Measurements from ENCODE around the gene CAD. TPM values are rescaled to one million over a fixed set of nuclear protein-coding genes. Genes with fewer than 3 reads are reported as not detected.

Gene CAD
- total and polyA plus RNA-seq, 4 donors: 6.3 to 23.2 (median 13.5) TPM

DNA sequence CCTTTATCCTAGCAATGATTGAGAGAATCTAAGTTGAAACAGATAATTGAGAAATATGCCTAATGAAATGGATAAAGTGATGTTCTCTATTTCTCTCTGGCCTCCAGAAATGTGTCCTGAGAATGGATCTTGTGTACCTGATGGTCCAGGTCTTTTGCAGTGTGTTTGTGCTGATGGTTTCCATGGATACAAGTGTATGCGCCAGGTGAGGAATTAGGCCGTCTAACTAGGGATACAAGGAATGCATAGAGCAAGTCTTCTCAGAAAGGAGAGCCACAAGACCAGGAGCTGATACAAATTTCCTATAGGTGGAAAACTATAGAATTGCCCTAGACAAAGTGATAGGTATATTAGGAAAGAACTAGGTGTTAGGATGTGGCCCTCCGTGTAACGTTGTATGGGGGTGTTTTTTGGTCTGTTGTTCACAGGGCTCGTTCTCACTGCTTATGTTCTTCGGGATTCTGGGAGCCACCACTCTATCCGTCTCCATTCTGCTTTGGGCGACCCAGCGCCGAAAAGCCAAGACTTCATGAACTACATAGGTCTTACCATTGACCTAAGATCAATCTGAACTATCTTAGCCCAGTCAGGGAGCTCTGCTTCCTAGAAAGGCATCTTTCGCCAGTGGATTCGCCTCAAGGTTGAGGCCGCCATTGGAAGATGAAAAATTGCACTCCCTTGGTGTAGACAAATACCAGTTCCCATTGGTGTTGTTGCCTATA, 592 bp upstream of the CAD start:
- H3K9ac ChIP-seq (ENCODE audit: low read depth in 1 of 2, low read length in 2 of 2): no peak overlapping the region
- no peaks in the 10 kb centered on the region for H3K27me3 ChIP-seq (ENCODE audit: control insufficient read depth in 4 of 4, insufficient read depth in 4 of 4, low read length in 3 of 4)
- H3K4me1 ChIP-seq (ENCODE audit: control insufficient read depth in 4 of 4, insufficient read depth in 4 of 4, low read length in 3 of 4): peaks cover 0 to 25% (median 11%) of the 10 kb centered on the region in 4 donors
- H3K36me3 ChIP-seq (ENCODE audit: control insufficient read depth in 4 of 4, insufficient read depth in 3 of 4, low read depth in 1 of 4, low read length in 3 of 4): peaks cover 2 to 15% (median 9%) of the 10 kb centered on the region in 4 donors
- 90% methylated on average over 13 of the region's 13 CpGs for WGBS
- no peak for DNase-seq (ENCODE audit: low spot score)
- H3K4me3 ChIP-seq (ENCODE audit: low read depth in 1 of 3, low read length in 3 of 3): peak overlapping the region in 2 of 3 donors; percentile 41 to 59
- H3K27ac ChIP-seq (ENCODE audit: low read depth in 1 of 2, low read length in 2 of 2): peak overlapping the region in 1 of 2 donors; percentile 71
- no peaks in the 10 kb centered on the region for H3K9me3 ChIP-seq (ENCODE audit: control insufficient read depth in 4 of 4, low read length in 3 of 4)
- TF ChIP-seq GABPA (IDR thresholded peaks at IDR 0.05 in 1 of 2, conservative IDR thresholded peaks at IDR 0.05 in 1 of 2) (no peak), RXRA (IDR thresholded peaks at IDR 0.05) (no peak), EGR1 (IDR thresholded peaks at IDR 0.05; ENCODE audit: low read depth in 2 of 2) (no peak), RAD21 (IDR thresholded peaks at IDR 0.05) (no peak), FOXA1 (IDR thresholded peaks at IDR 0.05) (no peak), JUND (IDR thresholded peaks at IDR 0.05) (no peak), SP1 (IDR thresholded peaks at IDR 0.05) (no peak), YY1 (IDR thresholded peaks at IDR 0.05) (no peak)
- TF ChIP-seq, protein P1, sequence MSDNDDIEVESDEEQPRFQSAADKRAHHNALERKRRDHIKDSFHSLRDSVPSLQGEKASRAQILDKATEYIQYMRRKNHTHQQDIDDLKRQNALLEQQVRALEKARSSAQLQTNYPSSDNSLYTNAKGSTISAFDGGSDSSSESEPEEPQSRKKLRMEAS (IDR thresholded peaks at IDR 0.05): no peak
- TF ChIP-seq, protein P2, sequence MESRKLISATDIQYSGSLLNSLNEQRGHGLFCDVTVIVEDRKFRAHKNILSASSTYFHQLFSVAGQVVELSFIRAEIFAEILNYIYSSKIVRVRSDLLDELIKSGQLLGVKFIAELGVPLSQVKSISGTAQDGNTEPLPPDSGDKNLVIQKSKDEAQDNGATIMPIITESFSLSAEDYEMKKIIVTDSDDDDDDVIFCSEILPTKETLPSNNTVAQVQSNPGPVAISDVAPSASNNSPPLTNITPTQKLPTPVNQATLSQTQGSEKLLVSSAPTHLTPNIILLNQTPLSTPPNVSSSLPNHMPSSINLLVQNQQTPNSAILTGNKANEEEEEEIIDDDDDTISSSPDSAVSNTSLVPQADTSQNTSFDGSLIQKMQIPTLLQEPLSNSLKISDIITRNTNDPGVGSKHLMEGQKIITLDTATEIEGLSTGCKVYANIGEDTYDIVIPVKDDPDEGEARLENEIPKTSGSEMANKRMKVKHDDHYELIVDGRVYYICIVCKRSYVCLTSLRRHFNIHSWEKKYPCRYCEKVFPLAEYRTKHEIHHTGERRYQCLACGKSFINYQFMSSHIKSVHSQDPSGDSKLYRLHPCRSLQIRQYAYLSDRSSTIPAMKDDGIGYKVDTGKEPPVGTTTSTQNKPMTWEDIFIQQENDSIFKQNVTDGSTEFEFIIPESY (IDR thresholded peaks at IDR 0.05): no peak
- TF ChIP-seq, protein P3, sequence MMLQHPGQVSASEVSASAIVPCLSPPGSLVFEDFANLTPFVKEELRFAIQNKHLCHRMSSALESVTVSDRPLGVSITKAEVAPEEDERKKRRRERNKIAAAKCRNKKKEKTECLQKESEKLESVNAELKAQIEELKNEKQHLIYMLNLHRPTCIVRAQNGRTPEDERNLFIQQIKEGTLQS (IDR thresholded peaks at IDR 0.05): no peak
- TF ChIP-seq, protein P4, sequence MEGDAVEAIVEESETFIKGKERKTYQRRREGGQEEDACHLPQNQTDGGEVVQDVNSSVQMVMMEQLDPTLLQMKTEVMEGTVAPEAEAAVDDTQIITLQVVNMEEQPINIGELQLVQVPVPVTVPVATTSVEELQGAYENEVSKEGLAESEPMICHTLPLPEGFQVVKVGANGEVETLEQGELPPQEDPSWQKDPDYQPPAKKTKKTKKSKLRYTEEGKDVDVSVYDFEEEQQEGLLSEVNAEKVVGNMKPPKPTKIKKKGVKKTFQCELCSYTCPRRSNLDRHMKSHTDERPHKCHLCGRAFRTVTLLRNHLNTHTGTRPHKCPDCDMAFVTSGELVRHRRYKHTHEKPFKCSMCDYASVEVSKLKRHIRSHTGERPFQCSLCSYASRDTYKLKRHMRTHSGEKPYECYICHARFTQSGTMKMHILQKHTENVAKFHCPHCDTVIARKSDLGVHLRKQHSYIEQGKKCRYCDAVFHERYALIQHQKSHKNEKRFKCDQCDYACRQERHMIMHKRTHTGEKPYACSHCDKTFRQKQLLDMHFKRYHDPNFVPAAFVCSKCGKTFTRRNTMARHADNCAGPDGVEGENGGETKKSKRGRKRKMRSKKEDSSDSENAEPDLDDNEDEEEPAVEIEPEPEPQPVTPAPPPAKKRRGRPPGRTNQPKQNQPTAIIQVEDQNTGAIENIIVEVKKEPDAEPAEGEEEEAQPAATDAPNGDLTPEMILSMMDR (IDR thresholded peaks at IDR 0.05; ENCODE audit: low read depth, low read length, missing input control): no peak

GRCh38 chr2:27218614-27219013, 1.4 kb downstream of the CAD start:
- no peak for DNase-seq (ENCODE audit: low spot score)
- H3K27ac ChIP-seq (ENCODE audit: low read depth in 1 of 2, low read length in 2 of 2): no peak overlapping the region
- H3K9me3 ChIP-seq (ENCODE audit: control insufficient read depth in 4 of 4, low read length in 3 of 4): no peaks in the 10 kb centered on the region
- no peak overlapping the region for H3K4me3 ChIP-seq (ENCODE audit: low read depth in 1 of 3, low read length in 3 of 3)
- no peak overlapping the region for H3K9ac ChIP-seq (ENCODE audit: low read depth in 1 of 2, low read length in 2 of 2)
- H3K27me3 ChIP-seq (ENCODE audit: control insufficient read depth in 4 of 4, insufficient read depth in 4 of 4, low read length in 3 of 4): no peaks in the 10 kb centered on the region
- H3K36me3 ChIP-seq (ENCODE audit: control insufficient read depth in 4 of 4, insufficient read depth in 3 of 4, low read depth in 1 of 4, low read length in 3 of 4): peaks cover 2 to 32% (median 21%) of the 10 kb centered on the region in 4 donors
- H3K4me1 ChIP-seq (ENCODE audit: control insufficient read depth in 4 of 4, insufficient read depth in 4 of 4, low read length in 3 of 4): peaks cover 0 to 16% (median 5%) of the 10 kb centered on the region in 4 donors
- WGBS: 92% methylated on average over 4 of the region's 4 CpGs
- TF ChIP-seq, protein P1 (IDR thresholded peaks at IDR 0.05): no peak
- TF ChIP-seq RXRA (IDR thresholded peaks at IDR 0.05) (no peak), HNF4G (IDR thresholded peaks at IDR 0.05) (no peak), RAD21 (IDR thresholded peaks at IDR 0.05) (no peak), FOXA2 (IDR thresholded peaks at IDR 0.05) (no peak), GABPA (IDR thresholded peaks at IDR 0.05 in 1 of 2, conservative IDR thresholded peaks at IDR 0.05 in 1 of 2) (no peak), SP1 (IDR thresholded peaks at IDR 0.05) (no peak), FOXA1 (IDR thresholded peaks at IDR 0.05) (no peak), EGR1 (IDR thresholded peaks at IDR 0.05; ENCODE audit: low read depth in 2 of 2) (no peak), YY1 (IDR thresholded peaks at IDR 0.05) (no peak), NR2F2 (IDR thresholded peaks at IDR 0.05) (no peak)
- TF ChIP-seq, protein P2 (IDR thresholded peaks at IDR 0.05): no peak
- TF ChIP-seq, protein P4 (IDR thresholded peaks at IDR 0.05; ENCODE audit: low read depth, low read length, missing input control): no peak
- TF ChIP-seq, protein P5, sequence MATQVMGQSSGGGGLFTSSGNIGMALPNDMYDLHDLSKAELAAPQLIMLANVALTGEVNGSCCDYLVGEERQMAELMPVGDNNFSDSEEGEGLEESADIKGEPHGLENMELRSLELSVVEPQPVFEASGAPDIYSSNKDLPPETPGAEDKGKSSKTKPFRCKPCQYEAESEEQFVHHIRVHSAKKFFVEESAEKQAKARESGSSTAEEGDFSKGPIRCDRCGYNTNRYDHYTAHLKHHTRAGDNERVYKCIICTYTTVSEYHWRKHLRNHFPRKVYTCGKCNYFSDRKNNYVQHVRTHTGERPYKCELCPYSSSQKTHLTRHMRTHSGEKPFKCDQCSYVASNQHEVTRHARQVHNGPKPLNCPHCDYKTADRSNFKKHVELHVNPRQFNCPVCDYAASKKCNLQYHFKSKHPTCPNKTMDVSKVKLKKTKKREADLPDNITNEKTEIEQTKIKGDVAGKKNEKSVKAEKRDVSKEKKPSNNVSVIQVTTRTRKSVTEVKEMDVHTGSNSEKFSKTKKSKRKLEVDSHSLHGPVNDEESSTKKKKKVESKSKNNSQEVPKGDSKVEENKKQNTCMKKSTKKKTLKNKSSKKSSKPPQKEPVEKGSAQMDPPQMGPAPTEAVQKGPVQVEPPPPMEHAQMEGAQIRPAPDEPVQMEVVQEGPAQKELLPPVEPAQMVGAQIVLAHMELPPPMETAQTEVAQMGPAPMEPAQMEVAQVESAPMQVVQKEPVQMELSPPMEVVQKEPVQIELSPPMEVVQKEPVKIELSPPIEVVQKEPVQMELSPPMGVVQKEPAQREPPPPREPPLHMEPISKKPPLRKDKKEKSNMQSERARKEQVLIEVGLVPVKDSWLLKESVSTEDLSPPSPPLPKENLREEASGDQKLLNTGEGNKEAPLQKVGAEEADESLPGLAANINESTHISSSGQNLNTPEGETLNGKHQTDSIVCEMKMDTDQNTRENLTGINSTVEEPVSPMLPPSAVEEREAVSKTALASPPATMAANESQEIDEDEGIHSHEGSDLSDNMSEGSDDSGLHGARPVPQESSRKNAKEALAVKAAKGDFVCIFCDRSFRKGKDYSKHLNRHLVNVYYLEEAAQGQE (IDR thresholded peaks at IDR 0.05): no peak
- TF ChIP-seq, protein P3 (IDR thresholded peaks at IDR 0.05): no peak

Measured in liver (tissue), 9 donors.